Measurements from ENCODE around the gene CRNKL1.

CRNKL1 gene

DNA sequence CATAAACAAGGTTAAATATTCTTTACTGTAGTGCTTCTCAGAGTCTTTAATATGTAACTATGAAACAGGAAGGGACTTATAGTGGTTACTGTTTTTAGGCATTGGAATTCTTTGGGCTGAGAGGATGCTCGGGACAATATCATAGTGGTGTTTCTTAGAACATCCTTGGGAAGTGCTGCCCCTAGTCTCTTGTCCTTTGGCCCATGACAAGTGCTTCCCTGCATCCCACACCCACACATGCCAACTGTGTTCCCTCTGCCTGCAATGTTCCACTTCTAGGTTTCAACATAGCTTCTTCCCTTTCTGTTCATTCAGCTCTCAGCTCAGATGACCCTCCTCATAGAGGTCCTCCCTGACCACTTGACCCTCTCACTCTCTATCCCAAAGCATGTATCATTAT, 37.7 kb upstream of the CRNKL1 start:
- DNase-seq (ENCODE audit: low read depth), result no peak
- H3K4me3 ChIP-seq (ENCODE audit: low read length), result no peak overlapping the region
- TF ChIP-seq, protein P1, sequence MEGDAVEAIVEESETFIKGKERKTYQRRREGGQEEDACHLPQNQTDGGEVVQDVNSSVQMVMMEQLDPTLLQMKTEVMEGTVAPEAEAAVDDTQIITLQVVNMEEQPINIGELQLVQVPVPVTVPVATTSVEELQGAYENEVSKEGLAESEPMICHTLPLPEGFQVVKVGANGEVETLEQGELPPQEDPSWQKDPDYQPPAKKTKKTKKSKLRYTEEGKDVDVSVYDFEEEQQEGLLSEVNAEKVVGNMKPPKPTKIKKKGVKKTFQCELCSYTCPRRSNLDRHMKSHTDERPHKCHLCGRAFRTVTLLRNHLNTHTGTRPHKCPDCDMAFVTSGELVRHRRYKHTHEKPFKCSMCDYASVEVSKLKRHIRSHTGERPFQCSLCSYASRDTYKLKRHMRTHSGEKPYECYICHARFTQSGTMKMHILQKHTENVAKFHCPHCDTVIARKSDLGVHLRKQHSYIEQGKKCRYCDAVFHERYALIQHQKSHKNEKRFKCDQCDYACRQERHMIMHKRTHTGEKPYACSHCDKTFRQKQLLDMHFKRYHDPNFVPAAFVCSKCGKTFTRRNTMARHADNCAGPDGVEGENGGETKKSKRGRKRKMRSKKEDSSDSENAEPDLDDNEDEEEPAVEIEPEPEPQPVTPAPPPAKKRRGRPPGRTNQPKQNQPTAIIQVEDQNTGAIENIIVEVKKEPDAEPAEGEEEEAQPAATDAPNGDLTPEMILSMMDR (conservative IDR thresholded peaks at IDR 0.05; ENCODE audit: low read depth, low read length), result no peak

DNA sequence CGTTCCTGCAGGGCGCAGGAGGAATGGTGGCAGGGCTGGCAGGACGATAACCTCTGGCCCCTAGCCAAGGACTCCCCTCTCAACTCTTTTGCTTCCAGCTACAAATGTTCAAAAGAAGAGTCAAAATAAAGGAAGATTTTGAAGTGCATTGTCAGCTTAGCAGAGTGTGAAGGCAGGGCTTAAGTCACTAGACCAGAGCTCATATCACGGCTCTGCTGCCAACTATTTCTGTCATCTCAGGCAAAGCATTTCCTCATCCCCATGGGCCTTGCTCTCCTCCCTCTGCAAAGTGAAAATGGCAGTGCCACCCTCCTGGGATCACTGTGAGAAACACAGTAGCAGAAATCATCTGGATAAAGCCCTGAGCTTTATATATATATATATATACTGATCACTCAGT, 36.8 kb upstream of the CRNKL1 start:
- no peak overlapping the region for H3K4me3 ChIP-seq (ENCODE audit: low read length)
- no peak for DNase-seq (ENCODE audit: low read depth)
- TF ChIP-seq, protein P1 (conservative IDR thresholded peaks at IDR 0.05; ENCODE audit: low read depth, low read length), result no peak

DNA sequence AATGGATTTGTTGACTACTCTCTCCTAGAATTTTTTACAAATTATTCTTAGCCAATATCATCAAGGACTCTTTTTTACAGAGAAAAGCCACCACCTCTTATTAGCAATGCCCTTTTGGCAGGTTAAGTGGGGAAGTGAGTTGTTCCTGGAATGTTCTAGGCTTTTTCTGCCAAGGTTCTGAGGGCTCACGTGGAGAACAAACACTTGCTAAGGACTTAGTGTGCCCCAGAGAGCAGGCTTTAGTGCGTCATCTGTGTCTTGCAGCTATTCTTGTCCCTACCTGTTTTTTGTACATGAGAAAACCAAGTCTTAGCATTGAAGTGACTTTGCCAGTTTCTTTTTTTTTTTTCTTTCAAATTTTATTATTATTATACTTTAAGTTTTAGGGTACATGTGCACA, 33.5 kb upstream of the CRNKL1 start:
- TF ChIP-seq, protein P1 (conservative IDR thresholded peaks at IDR 0.05; ENCODE audit: low read depth, low read length), result no peak
- no peak for DNase-seq (ENCODE audit: low read depth)
- H3K4me3 ChIP-seq (ENCODE audit: low read length), result no peak overlapping the region

DNA sequence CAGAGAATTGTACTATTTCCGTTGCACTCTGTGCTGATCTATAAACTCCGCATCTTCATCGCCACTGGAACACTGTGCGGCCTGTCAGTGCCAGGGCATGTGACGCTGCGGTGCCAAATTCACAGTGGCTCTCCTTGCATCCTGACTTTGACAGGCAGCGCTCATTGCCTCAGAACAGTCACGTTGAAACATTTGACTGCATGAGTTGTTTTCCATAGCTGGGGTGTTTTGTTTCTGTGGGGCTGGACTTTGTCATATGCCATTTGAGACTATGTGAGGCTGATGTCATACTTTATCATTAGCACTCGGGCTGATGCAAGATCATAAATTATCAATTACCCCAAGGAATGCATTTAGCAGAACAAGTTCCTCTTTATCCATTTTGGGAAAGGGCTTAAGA, 32.8 kb upstream of the CRNKL1 start:
- no peak overlapping the region for H3K4me3 ChIP-seq (ENCODE audit: low read length)
- no peak for DNase-seq (ENCODE audit: low read depth)
- TF ChIP-seq, protein P1 (conservative IDR thresholded peaks at IDR 0.05; ENCODE audit: low read depth, low read length), result no peak

DNA sequence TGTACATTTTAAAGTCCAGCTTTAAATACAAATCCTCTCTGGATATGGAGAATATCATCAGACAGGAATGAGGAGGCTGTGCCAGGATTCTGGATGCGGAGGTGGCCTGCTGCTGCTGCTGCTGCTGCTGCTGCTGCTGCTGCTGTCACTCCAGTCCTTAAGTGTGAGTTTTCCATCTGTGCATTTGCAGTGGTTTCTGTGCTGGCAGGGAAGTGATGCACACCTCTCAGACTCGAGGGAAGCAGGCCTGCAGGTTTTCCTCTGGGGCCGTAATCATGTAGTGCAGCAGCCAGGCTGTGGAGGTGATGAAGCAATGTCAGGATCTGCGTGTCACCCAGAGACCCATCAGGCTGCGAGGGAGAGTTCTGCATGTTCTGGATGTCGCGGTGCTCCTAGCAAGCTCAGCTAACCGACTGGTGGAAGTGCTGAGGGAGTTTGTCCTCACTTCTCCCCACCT, 32.1 kb upstream of the CRNKL1 start:
- H3K4me3 ChIP-seq (ENCODE audit: low read length), result no peak overlapping the region
- TF ChIP-seq, protein P1 (conservative IDR thresholded peaks at IDR 0.05; ENCODE audit: low read depth, low read length), result no peak
- no peak for DNase-seq (ENCODE audit: low read depth)

DNA sequence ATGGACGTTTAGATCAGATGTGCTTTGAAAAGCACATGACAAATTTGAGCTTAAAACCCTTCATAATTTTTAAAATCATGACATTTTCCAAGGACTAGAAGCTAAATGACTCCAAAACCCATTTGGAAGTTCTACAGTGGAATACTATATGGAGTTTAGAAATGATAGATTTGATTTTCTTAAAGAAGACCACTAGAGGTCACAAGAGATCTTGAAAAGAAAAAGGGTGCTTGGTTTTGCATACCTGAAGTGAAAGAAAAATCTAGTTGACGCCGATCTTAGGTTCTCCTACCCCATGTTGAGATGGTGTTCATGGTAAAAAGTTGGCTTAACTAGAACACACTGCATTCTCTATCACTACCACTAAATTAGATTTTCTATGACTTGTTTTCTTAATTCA, 31.5 kb upstream of the CRNKL1 start:
- no peak overlapping the region for H3K4me3 ChIP-seq (ENCODE audit: low read length)
- DNase-seq (ENCODE audit: low read depth), result no peak
- TF ChIP-seq, protein P1 (conservative IDR thresholded peaks at IDR 0.05; ENCODE audit: low read depth, low read length), result peak; percentile 39

DNA sequence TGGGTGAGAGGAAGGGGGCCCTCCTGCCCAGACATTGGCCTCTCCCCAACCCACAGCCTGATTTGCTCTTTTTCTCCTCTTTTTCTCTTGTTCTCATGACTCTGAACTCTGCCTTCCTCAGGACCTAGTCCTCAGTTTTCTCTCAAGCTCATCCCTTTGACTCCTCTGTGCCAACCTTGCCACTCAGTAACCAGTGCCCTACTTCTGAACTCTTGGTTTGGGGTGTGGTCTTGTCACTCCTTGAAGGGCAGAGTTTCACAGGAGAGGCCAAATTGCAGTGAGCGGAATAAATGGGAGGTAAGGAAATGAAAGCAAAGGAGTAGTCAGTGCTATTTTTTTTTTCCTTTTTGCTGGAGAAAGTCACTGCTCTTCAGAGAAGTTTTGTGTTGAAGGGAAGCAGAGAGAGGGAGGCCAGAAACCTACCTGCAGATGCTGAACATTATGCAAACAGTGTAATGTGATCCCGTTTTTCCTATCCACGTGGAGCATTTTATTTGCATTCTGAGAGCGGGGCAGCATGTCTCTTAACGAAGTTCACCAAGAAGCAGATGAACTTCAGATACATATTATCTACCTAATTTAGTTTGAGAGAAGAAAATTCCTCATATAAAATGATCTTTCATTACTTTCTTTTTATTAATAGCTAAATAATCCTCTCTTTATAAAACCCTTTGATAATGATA, 27.0 kb upstream of the CRNKL1 start:
- TF ChIP-seq, protein P1 (conservative IDR thresholded peaks at IDR 0.05; ENCODE audit: low read depth, low read length), result no peak
- no peak for DNase-seq (ENCODE audit: low read depth)
- H3K4me3 ChIP-seq (ENCODE audit: low read length), result no peak overlapping the region

All from retinal pigment epithelial cell (primary cell).